Hematopoietic multipotent progenitor cell treated with erythropoietin and hydrocortisone succinate and interleukin-3 and kit ligand, for 4 days (in vitro differentiated cells): ENCODE results near the gene RAP1GAP2.

Source experiments
- DNase-seq: peaks from one replicate; pipeline ENCODE4 v3.0.0-alpha.2; 2015

RAP1GAP2 gene

DNA sequence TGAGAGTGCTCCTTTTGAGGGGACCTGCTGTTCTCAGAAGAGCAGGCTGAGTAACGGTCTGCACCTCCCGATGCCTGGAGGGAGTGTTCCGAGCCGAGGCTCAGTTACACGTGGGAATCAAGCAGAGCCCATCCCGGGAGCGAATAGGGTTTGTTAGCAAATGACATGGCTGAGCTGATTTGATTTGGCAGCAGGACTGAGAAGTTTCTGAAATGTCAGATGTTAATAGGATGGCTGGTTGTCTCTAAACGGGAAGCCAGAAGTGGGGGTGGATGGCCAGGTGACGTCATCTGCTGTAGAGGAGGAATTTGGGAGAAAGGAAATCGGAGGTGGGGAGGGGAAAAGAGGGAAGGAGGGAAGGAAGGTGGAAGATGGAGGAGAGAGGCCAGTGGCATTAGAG lies 128.0 kb downstream of the RAP1GAP2 start:
- DNase-seq: no peak

DNA sequence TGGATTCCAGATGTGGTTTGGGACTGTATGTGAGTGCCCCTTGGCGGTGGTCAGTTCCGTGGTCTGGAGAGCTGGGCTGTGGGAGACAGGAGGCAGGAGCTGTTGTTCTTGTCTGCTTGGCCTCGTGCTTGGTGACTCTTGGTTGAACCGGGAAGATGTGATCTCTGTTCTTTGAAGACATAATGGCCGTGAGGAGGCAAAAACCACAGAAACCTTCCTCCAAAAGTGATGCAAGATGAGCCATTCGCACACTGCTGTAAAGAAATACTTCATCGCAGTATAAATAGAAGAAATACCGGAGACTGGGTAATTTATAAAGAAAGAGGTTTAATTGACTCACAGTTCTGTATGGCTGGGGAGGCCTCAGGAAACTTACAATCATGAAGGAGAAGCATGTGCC lies 128.8 kb downstream of the RAP1GAP2 start:
- peak; percentile 43 for DNase-seq

DNA sequence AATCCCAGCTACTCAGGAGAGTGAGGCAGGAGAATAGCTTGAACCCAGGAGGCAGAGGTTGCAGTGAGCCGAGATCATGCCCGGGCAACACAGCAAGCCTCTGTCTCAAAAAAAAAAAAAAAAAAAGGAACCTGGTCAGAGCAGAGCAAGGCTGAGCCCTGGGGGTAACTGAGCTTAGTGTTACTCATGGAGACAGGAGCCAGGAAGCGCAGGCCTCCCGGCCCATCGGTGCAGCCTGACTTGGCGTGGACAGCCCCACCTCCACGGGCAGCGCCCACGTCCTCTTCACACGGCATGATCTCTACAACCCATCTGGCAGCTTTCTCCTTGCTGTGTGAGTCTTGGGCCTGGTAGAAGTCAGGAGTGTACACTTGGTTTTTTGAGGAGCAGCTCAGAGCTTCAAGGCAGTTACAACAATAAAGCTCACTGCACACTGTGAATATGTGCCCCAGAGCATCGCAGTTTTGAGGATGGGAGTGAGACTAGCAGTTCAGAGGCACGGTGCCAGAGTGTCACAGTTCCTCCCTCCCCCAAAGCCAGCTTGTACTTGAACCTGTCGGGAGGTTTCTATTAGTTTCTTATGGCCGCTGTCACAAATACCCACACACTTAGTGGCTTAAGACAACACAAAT lies 129.9 kb downstream of the RAP1GAP2 start:
- DNase-seq: peak; percentile 65

- DNase-seq: no peak
These were observed 132.2 kb downstream of the RAP1GAP2 start for GRCh38 chr17:2928294-2928890.

GRCh38 chr17:2929881-2930533 lies 133.8 kb downstream of the RAP1GAP2 start:
- DNase-seq: peak; percentile 47

- no peak for DNase-seq
These were observed 135.6 kb downstream of the RAP1GAP2 start for GRCh38 chr17:2931876-2932275.

DNA sequence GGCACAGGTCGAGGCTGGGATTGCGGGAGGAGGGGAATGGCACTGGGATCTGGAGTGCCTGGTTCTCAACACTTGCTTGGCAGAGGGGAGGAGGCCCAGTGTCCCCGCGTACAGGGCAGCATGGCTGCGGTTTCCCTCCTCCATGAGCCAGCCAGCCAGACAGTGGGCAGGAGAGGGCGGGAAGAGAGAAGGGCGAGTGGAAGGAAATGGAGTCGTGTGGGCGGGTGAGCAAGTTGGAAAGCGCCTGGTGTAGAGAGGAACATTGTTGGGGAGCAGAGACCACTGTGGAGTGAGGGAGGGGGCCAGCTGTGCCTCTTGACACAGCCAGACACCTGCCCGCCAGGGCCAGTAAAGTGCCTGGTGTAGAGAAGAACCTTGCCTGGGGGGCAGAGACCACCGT lies 136.7 kb downstream of the RAP1GAP2 start:
- DNase-seq: no peak

- DNase-seq: no peak
These were observed 137.4 kb downstream of the RAP1GAP2 start for GRCh38 chr17:2933606-2934005.

- DNase-seq: peak; percentile 61
These were observed 139.4 kb downstream of the RAP1GAP2 start for GRCh38 chr17:2935632-2936031.

GRCh38 chr17:2936351-2936750 lies 140.1 kb downstream of the RAP1GAP2 start:
- no peak for DNase-seq

DNA sequence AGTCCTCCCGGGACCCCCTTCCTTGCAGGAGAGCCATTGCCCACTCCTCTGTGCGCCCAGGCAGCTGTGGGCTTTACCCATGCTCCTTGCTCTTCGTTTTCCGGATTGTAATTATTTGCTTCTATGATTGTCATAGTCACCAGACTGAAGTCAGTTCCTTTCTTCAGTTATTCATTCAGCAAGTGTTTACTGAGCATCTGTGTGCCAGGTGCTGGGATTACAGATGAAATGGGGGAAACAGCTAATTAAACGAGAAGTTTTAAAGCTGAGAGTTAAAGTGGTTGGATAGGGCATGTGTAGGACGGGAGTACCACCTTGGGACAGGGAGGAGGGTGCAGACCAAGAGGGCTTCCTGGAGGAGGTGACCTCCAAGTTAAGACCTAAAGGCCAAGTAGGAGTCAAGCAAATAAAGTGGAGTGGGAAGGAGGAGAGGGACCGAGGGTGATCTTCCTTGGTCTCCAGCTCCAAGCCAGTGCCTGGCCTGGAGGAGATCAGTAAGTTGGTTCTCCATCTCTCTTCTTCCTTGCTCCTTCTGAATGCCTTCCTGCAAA lies 140.6 kb downstream of the RAP1GAP2 start:
- DNase-seq: no peak

- no peak for DNase-seq
These were observed 141.2 kb downstream of the RAP1GAP2 start for GRCh38 chr17:2937331-2938003.

DNA sequence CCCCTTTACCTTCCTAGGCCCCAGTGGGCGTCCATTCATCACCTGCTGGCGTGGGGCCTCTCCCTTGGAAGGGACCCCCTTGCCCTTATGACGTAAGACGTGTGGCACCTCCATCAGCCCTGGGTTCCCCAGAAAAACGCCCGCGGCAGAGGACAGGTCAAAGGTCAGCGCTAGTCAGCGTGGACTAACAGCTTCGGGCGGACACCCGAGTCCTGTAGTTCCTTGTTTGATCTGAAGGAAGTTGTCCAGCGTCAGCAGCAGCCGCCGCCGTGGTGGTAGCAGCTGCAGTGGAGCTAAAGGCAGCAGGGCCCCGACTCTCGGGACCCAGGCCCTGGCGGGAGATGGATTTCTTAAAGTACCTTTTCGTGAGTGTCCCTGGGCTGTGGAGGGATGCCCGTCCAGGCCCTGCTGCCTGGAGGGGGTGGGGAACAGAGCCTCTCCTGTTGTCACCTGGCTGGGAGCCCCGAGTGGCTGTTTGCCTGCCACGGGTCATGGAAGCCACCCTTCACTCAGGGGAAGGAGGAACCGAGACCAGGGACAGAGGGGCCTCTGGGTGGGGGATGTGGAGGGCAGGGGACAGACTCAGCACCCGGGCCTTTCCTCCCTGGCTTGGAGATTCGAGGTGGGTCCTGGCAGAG lies 143.6 kb downstream of the RAP1GAP2 start:
- no peak for DNase-seq

- DNase-seq: no peak
These were observed 144.1 kb downstream of the RAP1GAP2 start for GRCh38 chr17:2940352-2940751.

GRCh38 chr17:2943981-2944380 lies 147.7 kb downstream of the RAP1GAP2 start:
- peak; percentile 89 for DNase-seq

GRCh38 chr17:2945299-2945698 lies 149.1 kb downstream of the RAP1GAP2 start:
- DNase-seq: no peak

DNA sequence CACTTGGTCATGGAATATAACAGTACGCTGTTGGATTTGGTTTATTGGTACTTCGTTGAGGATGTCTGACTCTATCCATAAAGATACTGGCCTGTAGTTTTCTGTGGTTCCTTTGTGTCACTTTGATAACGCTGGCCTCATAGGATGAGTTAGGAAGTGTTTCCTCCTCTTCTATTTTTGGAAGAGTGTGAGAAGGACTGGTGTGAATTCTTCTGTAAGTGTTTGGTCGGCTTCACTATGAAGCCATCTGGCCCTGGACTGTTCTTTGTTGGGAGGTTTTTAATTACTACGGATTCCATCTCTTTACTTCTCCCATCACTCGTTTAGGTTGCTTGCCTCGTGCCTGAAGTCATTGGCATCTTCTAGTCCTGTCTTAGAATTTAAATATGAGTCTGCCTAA lies 149.9 kb downstream of the RAP1GAP2 start:
- no peak for DNase-seq

- no peak for DNase-seq
These were observed 151.3 kb downstream of the RAP1GAP2 start for GRCh38 chr17:2947588-2947950.

- no peak for DNase-seq
These were observed 151.8 kb downstream of the RAP1GAP2 start for GRCh38 chr17:2947996-2948550.

DNA sequence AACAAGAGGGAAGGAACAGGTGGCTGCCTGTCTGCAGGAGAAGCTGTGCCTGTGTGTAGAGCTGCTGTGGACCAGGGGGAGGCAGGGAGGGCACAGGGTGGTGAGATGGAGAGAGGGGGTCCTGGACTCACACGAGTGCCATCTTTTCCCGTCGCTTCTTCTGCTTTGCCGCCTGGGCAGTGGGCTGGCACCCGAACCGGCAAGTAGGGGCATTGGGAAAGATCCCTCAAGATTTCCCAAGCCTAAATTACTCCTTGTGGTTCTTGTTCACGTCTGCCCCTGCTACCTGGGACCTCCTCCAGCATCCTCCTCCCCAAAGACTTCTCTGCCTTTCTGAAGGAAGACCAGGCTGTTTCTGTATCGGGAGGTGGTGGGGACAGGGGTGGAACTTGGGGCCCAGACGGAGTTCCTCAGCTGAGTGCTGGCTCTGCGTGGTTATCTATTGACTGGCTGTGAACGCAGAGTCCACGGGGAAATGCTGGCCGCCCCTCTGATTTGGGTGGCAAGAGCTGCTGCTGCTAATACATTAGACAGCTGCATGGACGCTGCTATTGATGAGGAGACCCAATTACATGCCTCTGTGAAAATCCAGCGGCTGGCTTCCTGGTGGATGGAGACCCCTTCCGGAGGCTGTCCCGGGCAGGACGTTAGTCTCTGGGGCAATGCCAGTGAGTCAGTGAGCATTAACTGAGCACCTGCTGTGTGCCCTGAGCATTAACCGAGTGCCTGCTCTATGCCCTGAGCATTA lies 152.7 kb downstream of the RAP1GAP2 start:
- DNase-seq: no peak

- DNase-seq: no peak
These were observed 153.3 kb downstream of the RAP1GAP2 start for GRCh38 chr17:2949469-2950044.

GRCh38 chr17:2950846-2951245 lies 154.6 kb downstream of the RAP1GAP2 start:
- no peak for DNase-seq
